Panc1 (cell line): Measurements from ENCODE around the gene MBTPS2. TPM values are rescaled to one million over a fixed set of nuclear protein-coding genes. Genes with fewer than 3 reads are reported as not detected.

ENCODE experiments used
- ATAC-seq: fragments of 200-7000 bp; cut with Tn5 transposase; 2 replicates; pipeline ENCODE4 v1.9.1; 2020; ENCODE audit warnings: mild to moderate bottlenecking, moderate library complexity
- BruUV-seq: library from RNA; stranded (reverse); fragments of 400-500 nt; replicated peaks from 2 replicates; lab custom pipeline; 2021; lab: Mats Ljungman, UMichigan
- CTCF ChIA-PET: fragments of 300-600 bp; sonication (Branson Sonifier 250); formaldehyde crosslinking; loops from one replicate; lab custom pipeline; 2022; ENCODE audit warnings: antibody characterized with exemption; lab: Charles Lee
- POLR2A ChIA-PET: fragments of 300-600 bp; sonication (Branson Sonifier 250); formaldehyde crosslinking; loops from one replicate; lab custom pipeline; 2022; ENCODE audit warnings: antibody characterized with exemption; lab: Charles Lee
- DNase-seq: peaks from one replicate; pipeline ENCODE4 v3.0.0-alpha.2; 2010; ENCODE audit warnings: low read depth, low spot score
- H3K27ac ChIP-seq: 2 replicates; pipeline ENCODE4 v1.5.1; 2011; ENCODE audit warnings: mild to moderate bottlenecking, low read length, inconsistent platforms
- H3K27me3 ChIP-seq: fragments of 200-500 bp; sonication (Bioruptor generic); 2 replicates; pipeline ENCODE4 v1.6.0; 2014; ENCODE audit warnings: low read length, inconsistent platforms; ENCODE audit not compliant: control insufficient read depth, insufficient read depth
- H3K36me3 ChIP-seq: fragments of 200-500 bp; sonication (Bioruptor generic); 2 replicates; pipeline ENCODE4 v1.5.1; 2014; ENCODE audit warnings: inconsistent platforms, mild to moderate bottlenecking, low read length, moderate library complexity; ENCODE audit not compliant: control insufficient read depth, insufficient read depth
- H3K4me1 ChIP-seq: 2 replicates; pipeline ENCODE4 v1.5.1; 2011; ENCODE audit warnings: inconsistent platforms, mild to moderate bottlenecking, low read length, moderate library complexity; ENCODE audit not compliant: control insufficient read depth, insufficient read depth
- H3K4me3 ChIP-seq, 2 experiments: 2 replicates each; pipeline ENCODE4 v1.5.1; 2011 to 2012; ENCODE audit warnings: low read depth in 2 of 2, low read length in 2 of 2, mild to moderate bottlenecking in 2 of 2, inconsistent platforms in 1 of 2, moderate library complexity in 1 of 2
- H3K9me3 ChIP-seq: fragments of 200-500 bp; sonication (Bioruptor generic); 2 replicates; pipeline ENCODE4 v1.5.1; 2014; ENCODE audit warnings: low read depth, mild to moderate bottlenecking, inconsistent platforms, low read length, moderate library complexity; ENCODE audit not compliant: control insufficient read depth, insufficient read depth
- CTCF ChIP-seq: fragments of 450-650 bp; IDR thresholded peaks from 2 replicates; pipeline ENCODE4 v1.5.1; 2017; ENCODE audit warnings: mild to moderate bottlenecking
- POLR2AphosphoS5 ChIP-seq: IDR thresholded peaks from 2 replicates; pipeline ENCODE4 v1.6.1; 2012; ENCODE audit warnings: mild to moderate bottlenecking, low read depth, low read length, moderate library complexity
- REST ChIP-seq, 2 experiments: IDR thresholded peaks; 2 replicates each; pipeline ENCODE4 v1.6.1; 2011 to 2012; ENCODE audit warnings: low read depth in 2 of 2, control low read depth in 1 of 2, low read length in 1 of 2, mild to moderate bottlenecking in 1 of 2, moderate library complexity in 1 of 2; ENCODE audit not compliant: insufficient read depth in 1 of 2
- SIN3A ChIP-seq: IDR thresholded peaks from 2 replicates; pipeline ENCODE4 v1.6.1; 2012; ENCODE audit warnings: low read depth, mild to moderate bottlenecking, low read length, moderate library complexity, borderline replicate concordance; ENCODE audit not compliant: insufficient read depth
- TCF7L2 ChIP-seq: IDR thresholded peaks from 2 replicates; pipeline ENCODE4 v1.6.1; 2011; ENCODE audit warnings: mild to moderate bottlenecking, low read depth, low read length, inconsistent platforms
- in situ Hi-C: cut with HindIII; loops from 2 replicates; pipeline ENCODE4 v1.10.0; 2016; ENCODE audit warnings: low sequenced_read_pairs, low pct_unique_long_range_greater_than_20kb
- intact Hi-C: fragments of 100-400 bp; cut with micrococcal nuclease; formaldehyde crosslinking; loops from one replicate; pipeline ENCODE4 v1.10.0; 2022; ENCODE audit not compliant: unreplicated experiment
- total RNA-seq: library from RNA; stranded (reverse); gene quantifications from one replicate; pipeline ENCODE4 v1.2.1, GENCODE V29; 2021; ENCODE audit not compliant: unreplicated experiment

The MBTPS2 gene
- total RNA-seq, 1 experiment from 2014 or later = 13.5 TPM

- no peak overlapping the region for H3K4me3 ChIP-seq
- H3K27me3 ChIP-seq = no peaks in the 10 kb centered on the region
- in situ Hi-C loops (no loop called here), intact Hi-C loops (no loop called here)
- ATAC-seq = no peak
- no peaks in the 10 kb centered on the region for H3K36me3 ChIP-seq
- no peaks in the 10 kb centered on the region for H3K4me1 ChIP-seq
- TF ChIP-seq CTCF = no peak
- no peak for TF ChIP-seq POLR2AphosphoS5
- no peak for TF ChIP-seq REST (IDR thresholded peaks at IDR 0.05; ENCODE audit: insufficient read depth in 1 of 2, low read depth in 2 of 2, low read length in 1 of 2)
- TF ChIP-seq TCF7L2 = no peak
- TF ChIP-seq SIN3A = no peak
- POLR2A ChIA-PET = no interaction called here
- no peak for DNase-seq
- no TSS peak for BruUV-seq
- H3K27ac ChIP-seq = no peak overlapping the region
- CTCF ChIA-PET = no interaction called here
- H3K9me3 ChIP-seq = no peaks in the 10 kb centered on the region
Observed at GRCh38 chrX:21912989-21913388, 73.6 kb downstream of the MBTPS2 start.

- H3K27me3 ChIP-seq = no peaks in the 10 kb centered on the region
- in situ Hi-C loops (no loop called here), intact Hi-C loops (no loop called here)
- H3K4me3 ChIP-seq = peak overlapping the region; percentile 9 to 26; a peak in 2 of 4 replicates
- BruUV-seq = no TSS peak
- ChIA-PET CTCF (interaction anchor here (0.6 kb wide), 1 partner anchor 1161 kb away, joined by 3 read pairs; no protein-coding TSS in a partner anchor), POLR2A (no interaction called here)
- ATAC-seq (no peak), DNase-seq (no peak)
- TF ChIP-seq SIN3A (no peak), TCF7L2 (no peak), REST (IDR thresholded peaks at IDR 0.05; ENCODE audit: insufficient read depth in 1 of 2, low read depth in 2 of 2, low read length in 1 of 2) (no peak), POLR2AphosphoS5 (no peak), CTCF (no peak)
- no peaks in the 10 kb centered on the region for H3K36me3 ChIP-seq
- peak overlapping the region; percentile 87 for H3K27ac ChIP-seq
- H3K4me1 ChIP-seq = peaks cover 2% of the 10 kb centered on the region; the same call in 1 of the 2 replicates
- no peaks in the 10 kb centered on the region; the same call in 1 of the 2 replicates for H3K9me3 ChIP-seq
Observed at GRCh38 chrX:21926116-21926515, 86.7 kb downstream of the MBTPS2 start.
